22Rv1 (cell line): ENCODE measurements around the gene CFAP57.

Experiments
- H3K27ac ChIP-seq: fragments of 450-650 bp; 2 replicates; pipeline ENCODE4 v1.5.1; 2017
- CTCF ChIP-seq: fragments of 450-650 bp; IDR thresholded peaks from 2 replicates; pipeline ENCODE4 v1.5.1; 2017; ENCODE audit warnings: mild to moderate bottlenecking
- ZFX ChIP-seq: fragments of 450-650 bp; IDR thresholded peaks from 2 replicates; pipeline ENCODE4 v1.6.1; 2017; ENCODE audit warnings: antibody characterized with exemption, borderline replicate concordance

The CFAP57 gene

GRCh38 chr1:43194509-43194908 is 22.4 kb downstream of the CFAP57 start:
- TF ChIP-seq CTCF (no peak), ZFX (no peak)
- no peak overlapping the region for H3K27ac ChIP-seq

- no peak for TF ChIP-seq CTCF
- no peak for TF ChIP-seq ZFX
- no peak overlapping the region for H3K27ac ChIP-seq
These were observed 25.4 kb downstream of the CFAP57 start for GRCh38 chr1:43197343-43198127.

GRCh38 chr1:43199093-43199726 is 27.1 kb downstream of the CFAP57 start:
- no peak for TF ChIP-seq ZFX
- no peak for TF ChIP-seq CTCF

GRCh38 chr1:43203859-43204258 is 31.7 kb downstream of the CFAP57 start:
- no peak overlapping the region for H3K27ac ChIP-seq
- TF ChIP-seq CTCF (no peak), ZFX (no peak)

More at GRCh38 chr1:43199093-43199726, 27.1 kb downstream of the CFAP57 start:
- H3K27ac ChIP-seq: no peak overlapping the region

GRCh38 chr1:43204394-43204793 is 32.3 kb downstream of the CFAP57 start:
- TF ChIP-seq ZFX (no peak), CTCF (no peak)
- no peak overlapping the region for H3K27ac ChIP-seq

GRCh38 chr1:43205671-43206070 is 33.5 kb downstream of the CFAP57 start:
- TF ChIP-seq CTCF: no peak
- no peak overlapping the region for H3K27ac ChIP-seq

GRCh38 chr1:43206600-43207228 is 34.6 kb downstream of the CFAP57 start:
- TF ChIP-seq ZFX (no peak), CTCF (no peak)
- no peak overlapping the region for H3K27ac ChIP-seq
